ENCODE results near the gene CRHR2.

The CRHR2 gene

DNA sequence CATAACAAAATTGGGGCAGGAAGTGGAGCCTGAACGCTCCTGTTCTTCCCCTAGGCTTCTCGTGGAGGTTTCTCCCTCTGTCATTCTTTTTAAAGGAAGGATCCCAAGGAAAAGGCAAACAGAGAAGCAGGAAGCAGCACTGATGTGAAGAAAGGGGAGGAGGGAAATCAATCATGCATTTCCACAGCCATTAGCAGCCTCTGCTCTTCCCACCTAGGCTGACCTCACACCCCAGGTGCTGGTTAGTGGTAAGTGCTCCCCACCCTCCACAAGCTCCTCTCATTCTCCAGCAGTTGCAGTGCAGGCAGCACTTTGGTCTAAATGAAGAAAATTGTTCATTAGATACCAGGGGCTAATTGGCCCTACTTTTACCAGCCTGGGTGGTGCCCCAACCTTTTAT is 2.6 kb downstream of the CRHR2 start:
- no peak for DNase-seq (ENCODE audit: low read depth)

DNA sequence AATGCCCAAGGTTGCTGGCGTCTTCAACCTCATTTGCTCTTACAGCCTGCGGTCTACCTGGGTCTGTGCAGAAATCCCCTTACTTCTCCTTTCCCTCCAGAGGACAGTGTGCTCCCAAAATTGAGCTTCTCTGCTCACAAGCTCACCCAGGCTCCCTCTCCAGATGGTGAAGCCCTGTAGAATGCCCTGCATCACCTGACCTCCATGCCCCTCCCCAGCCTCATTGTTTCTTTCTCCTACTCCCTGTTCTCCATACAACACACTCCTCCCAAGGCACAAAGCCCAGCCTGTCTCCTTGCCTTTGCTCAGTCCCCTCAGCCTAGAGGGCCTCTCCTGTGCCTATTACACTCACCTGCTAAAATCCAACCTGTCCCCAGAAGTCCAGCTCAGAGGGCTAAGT is 3.5 kb downstream of the CRHR2 start:
- no peak for DNase-seq (ENCODE audit: low read depth)

DNA sequence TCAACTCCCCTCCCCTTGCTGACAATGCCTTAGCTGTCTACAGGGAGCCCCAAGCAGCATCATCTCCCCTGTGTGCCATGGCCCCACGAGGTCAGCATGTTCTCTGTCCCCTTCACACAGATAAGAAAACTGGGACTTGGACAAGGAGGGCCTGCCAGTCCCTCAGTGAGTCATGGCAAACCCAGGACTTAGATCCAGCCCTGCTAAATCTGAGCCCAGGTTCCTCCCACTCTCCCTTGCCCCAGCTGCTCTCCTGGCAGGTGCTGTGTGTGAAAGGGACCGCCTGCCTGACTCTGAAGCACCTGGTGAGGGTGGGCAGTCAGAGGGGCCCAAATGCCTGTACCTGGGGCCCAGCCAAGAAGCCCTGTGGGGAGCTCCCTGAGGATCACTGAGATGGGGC is 7.4 kb downstream of the CRHR2 start:
- no peak for DNase-seq (ENCODE audit: low read depth)

DNA sequence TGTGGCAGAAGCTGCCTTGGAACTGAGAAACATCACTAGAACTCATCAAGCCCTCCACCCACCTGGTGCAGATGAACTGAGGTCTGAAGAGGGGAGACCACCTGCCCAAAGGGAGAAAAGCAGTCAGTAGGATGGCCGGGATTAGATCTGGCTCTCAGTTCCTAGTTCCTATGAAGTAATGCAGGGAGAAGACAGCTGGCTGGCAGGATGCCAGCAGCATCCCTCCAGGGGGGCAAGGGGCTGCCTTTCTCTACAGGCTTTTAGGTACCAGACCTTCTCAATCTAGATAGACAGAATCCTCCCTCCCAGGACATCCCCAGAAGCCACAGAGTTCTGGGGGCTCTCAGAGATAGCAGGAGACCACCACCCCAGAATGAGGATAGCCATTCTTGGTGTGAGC is 7.8 kb downstream of the CRHR2 start:
- no peak for DNase-seq (ENCODE audit: low read depth)

DNA sequence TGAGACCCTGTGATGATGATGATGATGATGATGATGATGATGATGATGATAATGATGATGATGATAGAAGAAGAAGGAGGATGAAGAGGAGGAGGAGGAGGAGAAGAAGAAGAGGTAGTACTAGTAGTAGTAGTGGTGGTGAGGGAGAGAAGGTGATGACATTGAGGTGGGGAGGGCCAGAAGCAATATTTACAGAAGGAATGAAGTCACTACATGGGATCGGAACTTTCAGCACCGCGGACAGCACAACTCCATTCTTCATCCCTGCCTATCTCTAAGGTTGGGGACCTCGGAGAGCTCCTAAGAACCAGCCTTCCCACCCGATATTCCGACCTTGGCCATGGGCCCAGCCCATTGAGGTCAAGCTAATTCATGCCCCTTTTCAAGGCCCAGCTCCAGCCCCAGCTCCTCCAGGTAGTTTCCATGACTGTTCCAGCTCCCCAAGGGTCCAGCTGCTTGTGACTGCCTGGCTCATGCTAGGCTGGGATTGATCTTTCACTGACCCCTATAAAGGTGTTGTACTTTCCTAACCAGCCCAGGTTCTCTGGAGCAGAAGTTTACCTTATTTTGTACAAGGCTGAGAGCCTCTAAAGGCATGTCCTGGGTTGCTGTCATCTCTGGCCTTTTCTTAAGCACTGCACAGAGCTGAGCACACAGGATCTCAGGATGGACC is 10.3 kb downstream of the CRHR2 start:
- DNase-seq (ENCODE audit: low read depth): peak; percentile 37

DNA sequence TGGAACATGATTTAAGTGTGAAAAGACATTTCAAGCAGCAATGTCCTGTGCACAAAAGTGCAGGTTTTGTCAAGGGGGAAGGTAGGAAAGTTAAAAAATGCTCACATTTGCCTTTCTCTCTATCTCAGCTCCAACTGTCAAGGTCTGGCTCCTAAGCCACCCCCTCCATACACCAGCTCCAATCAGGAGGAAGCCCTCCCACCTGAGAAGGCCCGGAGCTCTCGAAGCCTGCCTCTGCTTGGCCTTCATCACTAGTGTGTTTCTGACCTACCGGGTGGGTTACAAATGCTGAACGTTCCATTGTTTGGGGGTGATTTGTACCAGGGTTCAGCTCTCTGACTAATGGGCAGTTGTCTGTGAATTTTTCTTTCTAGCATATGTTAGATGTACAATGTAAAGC is 14.2 kb downstream of the CRHR2 start:
- no peak for DNase-seq (ENCODE audit: low read depth)

DNA sequence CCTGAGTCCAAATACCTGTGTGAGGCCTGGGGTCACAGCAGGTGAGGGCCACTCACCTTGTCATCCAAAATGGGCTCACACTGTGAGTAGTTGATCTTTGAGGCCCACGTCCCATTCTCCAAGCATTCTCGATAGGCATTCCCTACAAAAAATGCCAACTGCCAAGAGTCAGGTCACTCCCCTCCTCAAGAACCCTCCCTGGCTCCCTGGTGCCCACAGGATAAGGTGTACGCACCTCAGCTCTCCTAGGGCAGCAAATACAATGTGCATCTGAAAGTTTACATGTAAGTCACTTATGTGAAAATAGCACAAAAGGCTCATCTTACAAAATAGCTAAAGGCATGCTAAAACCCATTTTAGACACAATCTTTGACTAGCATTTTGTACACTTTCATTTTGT is 15.1 kb downstream of the CRHR2 start:
- DNase-seq (ENCODE audit: low read depth): no peak

DNA sequence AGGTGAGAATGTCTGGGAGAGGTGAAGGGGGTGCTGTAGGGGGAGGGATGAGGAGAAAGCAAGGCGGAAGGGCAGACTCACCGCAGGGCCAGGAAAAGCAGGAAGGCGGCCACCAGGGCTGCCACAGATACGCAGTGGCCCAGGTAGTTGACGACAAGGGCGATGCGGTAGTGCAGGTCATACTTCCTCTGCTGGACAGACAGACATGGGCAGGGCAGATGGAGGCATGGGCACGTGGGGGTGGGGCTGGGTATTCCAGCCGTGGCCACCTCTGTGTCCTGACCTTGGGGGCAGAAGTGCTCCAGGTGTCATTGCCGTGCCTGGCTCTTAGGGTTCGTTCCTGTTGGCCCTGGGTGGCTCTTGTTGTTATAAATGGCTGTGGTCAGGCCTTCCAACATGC is 16.8 kb downstream of the CRHR2 start:
- no peak for DNase-seq (ENCODE audit: low read depth)

DNA sequence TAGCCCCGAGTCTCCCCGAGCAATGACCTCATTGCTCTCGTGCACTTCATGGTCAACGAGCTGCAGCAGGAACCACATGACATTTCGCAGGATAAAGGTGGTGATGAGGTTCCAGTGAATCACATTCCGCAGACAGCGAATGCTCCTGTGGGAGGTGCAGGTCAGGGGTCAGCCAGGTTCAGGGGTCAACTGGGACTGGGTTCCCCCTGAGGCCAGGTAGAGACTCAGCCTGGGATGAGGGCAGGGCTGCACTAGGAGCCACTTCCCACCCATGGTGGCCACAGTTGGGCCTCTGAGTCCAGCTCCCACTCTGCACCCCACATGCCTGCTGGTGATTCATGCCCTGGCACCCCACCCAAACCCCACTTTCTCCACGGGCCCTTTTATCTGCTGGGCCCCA is 17.2 kb downstream of the CRHR2 start:
- DNase-seq (ENCODE audit: low read depth): no peak

DNA sequence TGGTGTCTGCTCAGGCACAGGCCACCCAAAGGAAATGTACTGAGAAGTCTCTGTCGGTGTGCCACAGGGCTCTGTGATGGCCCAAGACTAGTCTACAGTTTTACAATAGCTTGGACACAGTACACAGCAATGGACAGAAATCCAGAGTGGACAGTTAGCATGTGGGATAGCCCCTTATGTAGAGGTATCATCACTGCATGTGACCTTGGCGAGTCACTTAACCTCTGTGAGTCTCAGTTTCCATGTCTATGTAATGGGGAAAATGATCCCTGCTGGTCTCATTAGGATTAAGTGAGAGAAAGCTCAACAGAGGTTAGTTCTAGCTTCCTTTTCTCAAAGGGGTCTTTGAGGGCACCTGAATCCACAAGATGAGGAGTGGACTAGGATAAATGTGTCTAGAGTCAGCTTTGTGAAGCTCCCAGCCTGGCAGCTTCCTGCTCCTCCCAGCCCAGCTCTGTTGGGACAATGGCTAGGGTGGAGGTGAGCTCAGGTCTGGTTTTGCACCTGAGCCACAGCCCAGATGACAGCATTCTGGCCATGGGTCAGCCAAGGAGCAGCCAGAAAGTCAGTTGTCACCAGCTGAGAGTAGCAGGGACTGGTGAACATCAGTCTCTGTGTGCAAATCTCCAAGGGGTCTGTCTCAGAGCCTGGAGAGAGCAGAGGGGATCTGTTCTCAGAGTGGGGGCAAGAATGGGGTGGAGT is 17.9 kb downstream of the CRHR2 start:
- no peak for DNase-seq (ENCODE audit: low read depth)

DNA sequence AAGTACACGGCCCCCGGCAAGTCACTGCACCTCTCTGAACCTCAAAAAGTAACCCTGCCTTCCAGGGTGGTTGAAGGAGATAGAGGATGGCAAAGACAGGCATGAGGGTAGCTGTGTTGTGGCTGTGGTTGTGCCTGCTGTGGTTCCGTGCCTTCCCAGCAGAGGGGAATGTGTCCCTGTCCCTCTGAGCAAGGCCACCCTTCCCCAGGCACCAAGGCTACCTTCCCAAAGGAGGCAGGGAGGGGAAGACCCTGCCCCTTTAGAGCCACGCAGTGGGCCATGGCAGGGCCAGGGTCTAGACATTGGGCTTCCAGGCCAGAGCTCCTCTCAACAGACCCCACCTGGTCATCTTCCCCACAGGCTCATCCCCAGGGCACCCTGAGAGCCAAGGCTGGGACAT is 18.8 kb downstream of the CRHR2 start:
- no peak for DNase-seq (ENCODE audit: low read depth)

DNA sequence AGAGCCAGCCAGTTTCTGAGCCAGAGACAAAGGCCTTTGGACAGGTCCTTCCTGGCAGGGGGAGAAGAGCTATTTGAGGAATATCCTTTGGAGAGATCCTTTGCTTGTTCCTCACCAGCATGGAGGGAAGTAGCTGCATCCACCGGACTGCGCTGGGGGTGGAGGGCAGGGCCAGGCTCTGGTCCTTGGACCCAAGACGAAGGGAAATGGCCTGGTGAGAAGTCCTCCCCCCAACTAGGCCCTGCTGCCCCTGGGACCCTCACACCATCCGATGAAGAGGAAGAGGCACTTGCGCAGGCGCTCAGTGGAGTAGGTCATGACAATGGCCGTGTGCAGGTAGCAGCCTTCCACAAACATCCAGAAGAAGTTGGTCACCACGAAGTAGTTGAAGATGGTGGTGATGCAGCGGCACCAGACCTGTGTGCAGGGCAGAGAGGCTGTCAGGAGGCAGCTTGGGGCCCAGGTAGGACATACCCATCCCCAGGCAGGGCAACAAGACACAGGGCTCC is 19.8 kb downstream of the CRHR2 start:
- DNase-seq (ENCODE audit: low read depth): no peak

DNA sequence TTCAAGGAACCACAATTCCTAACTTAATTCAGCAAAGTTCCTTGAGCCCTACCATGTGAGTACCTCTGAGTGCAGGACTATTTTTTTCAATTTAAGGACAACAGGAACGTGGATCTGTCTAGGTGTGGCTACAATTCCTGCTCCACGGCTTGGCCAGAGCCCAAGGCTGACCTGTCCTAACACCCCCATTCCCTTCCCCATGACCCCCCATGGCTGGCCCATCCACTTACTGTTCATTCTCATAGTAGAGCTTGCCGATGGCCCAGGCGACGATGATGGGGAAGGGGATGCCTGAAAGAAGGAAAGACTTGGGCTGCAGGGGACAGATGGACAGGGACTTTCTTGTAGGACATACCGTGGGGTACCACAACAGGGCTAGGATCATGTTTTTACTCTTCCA is 20.3 kb downstream of the CRHR2 start:
- no peak for DNase-seq (ENCODE audit: low read depth)

DNA sequence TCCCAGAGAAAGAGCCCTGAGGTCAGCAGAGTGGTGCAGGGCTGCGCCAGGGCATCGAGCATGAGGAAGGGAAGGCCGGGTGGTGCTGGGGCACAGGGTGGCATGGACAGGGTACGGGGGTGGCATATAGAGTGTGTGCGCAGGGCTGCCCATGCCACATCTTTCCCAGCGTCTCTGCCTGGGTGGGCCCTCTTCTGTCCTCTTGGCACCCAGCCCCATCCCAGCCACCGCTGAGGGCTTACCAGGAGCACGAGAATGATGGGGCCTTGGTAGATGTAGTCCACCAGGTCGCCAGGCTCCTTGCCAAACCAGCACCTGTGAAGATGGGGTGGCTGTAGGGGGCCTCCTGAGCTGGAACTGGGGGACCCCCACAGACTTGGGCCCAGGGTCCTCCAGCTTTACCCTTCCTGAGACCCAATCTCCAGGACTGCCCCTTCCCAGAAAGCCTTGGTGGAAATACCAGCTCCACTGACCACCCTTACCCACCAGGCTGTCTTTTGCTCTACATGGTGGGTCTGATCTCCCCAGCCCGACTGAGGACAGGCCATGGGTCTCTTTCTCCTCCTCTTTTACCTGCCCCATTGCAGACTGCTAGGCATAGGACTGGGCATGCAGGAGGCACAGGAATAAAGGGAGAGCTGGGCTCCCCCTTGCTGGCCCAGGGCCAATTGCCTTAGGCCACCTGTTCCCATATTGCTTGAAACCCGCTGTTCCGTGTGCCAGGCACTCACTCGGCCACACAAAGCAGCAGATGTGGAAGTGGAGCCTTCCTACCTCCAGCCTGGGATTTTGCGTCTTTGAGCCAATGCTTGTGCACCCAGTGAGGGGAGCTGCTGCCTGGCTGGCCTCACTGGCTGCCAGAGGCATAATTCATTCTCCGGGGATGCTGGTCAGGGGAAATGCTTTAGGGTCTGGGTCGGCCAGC is 21.7 kb downstream of the CRHR2 start:
- DNase-seq (ENCODE audit: low read depth): no peak

DNA sequence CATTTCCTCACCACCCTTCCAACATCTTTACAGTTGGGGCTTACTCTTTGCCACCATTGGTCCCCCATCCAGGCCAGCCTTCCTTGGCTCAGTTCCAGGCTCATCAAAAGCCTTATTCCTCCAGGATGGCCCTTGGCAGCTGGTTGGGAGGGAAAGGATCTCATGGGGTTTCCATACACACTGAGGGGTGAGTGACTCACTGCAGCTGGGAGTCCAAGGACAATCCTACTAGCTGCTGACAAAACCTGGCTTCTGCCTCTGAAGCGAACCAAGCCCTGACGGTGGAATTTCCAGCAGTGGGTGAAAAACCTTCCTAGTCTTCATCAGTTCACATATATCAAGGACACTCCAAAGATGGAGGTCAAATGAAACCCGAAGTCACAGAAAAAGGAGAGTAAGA is 22.9 kb downstream of the CRHR2 start:
- DNase-seq (ENCODE audit: low read depth): no peak

DNA sequence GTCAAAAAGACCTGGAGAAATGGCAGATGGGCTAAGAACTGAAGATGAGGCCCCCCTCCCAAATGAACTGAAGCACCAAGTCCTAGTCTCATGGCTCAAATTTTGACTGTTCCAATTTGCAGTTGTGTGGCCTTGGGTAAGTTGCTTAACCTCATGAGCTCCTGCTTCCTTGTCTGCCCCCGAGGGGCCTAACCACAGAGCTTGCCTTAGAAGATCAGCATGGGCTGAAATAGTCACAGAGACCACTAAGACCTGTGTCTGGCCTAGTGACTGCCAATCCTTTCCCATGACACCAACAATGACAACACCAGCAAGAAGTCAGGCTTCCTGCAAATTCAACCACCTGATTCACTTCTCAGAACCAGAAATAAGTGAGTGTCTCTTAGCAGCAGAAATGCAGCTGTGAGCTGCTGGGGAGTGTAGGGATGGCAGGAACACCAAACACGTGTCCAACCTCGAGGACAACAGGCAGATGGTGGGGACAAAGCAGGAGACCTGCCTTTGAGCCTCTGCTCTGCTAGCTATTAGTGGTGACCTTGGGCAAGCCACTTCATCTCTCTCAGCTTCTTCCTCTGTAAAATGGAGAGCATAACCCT is 23.7 kb downstream of the CRHR2 start:
- no peak for DNase-seq (ENCODE audit: low read depth)

DNA sequence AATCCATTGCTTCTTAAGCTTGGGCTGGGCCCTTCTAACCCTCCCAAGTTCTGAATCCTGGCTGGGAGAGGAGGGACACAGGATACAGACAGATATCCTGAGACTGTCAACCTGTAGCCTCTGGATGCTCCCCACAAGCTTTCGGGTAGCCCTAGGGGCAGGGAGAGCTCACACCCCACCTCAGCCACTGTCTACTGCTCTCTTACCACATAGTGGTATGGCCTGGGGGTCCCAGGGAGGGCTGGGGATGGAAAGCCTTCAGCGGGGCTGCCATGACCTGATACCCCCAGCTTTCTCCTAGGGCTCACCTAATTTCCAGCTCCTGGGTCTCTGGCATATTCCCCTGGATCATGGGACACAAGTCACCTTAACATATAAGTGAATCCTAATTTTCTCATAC is 25.1 kb downstream of the CRHR2 start:
- DNase-seq (ENCODE audit: low read depth): no peak

DNA sequence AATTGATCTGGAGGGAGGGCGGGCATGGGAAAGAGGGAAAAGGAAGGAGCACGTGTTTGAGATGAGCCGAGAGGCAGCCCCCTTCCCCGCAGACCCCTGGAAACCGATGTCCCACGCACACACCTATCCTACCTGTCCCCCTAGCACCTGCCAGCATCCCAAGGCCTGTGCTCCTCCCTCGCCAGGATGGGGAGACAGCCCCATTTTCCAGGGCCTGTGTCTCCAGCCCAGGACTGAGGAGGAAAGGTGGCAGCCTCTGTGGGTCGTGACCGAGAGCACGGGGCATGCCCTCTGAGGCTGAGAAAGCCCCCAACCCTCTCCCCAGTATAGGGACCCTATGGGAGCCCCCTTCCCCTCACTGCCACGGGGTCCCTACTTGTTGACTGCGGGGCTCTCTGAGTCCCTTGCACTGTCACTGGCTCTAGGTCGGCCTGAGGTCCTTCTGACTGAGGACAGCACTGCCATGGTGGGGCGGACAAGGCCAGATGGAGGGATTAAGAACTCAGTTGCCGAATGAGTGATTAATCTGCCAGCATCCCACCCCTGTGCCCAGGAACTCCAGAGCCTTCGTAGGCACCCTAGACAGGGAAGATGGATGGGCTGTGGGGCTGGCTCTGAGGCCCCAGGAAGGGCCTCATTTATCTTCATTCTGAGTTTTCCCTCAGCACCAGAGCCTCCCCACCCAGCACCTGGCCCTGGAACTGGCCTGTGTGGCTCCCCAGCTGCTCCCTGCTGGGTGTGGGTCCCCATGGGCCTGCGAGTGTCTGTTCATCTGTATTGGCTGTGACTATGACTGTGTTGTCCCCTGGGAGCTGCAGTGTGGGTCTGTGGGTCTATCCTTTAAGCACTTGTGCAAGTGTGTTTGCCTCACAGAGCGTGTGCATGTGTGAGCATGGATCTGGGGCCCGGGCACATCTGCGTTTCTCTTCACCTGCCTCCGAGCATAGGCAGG is 26.0 kb downstream of the CRHR2 start:
- no peak for DNase-seq (ENCODE audit: low read depth)

DNA sequence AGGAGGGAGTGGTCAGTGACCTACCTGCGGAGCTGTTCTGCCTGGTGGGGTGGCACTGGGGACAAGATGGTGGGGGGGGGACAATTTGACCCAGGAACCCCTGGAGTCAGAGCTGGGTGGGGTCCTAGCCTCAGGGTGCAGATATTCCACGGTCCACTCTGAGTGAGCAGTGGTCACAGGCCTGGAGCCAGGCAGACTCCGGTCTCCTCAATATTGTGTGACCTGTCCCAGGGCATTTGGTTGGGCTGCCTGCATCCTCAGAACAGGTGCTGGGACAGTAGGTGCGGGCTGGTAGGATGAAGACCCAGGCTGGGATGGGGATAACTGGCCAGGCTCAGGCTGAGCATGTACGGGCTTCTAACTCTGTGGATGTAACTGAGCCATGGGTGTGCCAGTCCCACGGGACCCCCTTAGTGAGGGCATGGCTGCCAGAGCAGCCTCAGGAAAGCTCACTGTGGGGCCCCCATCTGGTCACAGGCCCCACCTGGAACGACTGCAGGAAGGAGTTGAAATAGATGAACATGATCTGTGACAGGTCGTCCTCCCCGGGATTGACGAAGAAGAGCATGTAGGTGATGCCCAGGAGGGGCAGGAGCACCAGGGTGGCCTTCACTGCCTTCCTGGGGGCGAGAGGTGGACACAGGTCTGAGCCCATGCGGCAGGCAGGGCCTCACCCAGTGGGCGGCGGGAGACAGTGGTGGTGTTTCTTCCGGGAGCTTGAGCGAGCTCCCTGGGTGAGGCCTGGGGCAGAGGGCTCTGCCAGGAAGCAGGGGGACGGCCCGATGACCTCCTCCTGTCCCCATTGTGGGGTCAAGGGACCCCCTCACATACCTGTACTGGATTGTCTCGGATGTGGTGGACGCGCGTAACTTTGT is 26.9 kb downstream of the CRHR2 start:
- DNase-seq (ENCODE audit: low read depth): no peak
